ENCODE measurements around the gene ARL6IP4. TPM values are rescaled to one million over a fixed set of nuclear protein-coding genes. Genes with fewer than 3 reads are reported as not detected.
A peak's percentile ranks its signal among the peaks of the same experiment; 100 is the strongest.
"Not testable (repeated sequence)": the region's sequence is repeated elsewhere in the genome, so short reads cannot be mapped to it uniquely, and the experiment has no call there.

Gene ARL6IP4
- 110 and 240 TPM in 2 replicates for total RNA-seq (ENCODE audit: low replicate concordance)

GRCh38 chr12:122980183-122981035 lies at the start of gene ARL6IP4:
ARL6IP4 (plus strand) TSS chr12:122980681; CDS start chr12:122981140, 459 bp downstream.
- peak within 1 kb of the TSS; percentile 92 for H3K4me3 ChIP-seq (ENCODE audit: low read depth, low read length)
- DNase-seq (ENCODE audit: low read depth) = peak; percentile 52
- TF ChIP-seq, protein P1, sequence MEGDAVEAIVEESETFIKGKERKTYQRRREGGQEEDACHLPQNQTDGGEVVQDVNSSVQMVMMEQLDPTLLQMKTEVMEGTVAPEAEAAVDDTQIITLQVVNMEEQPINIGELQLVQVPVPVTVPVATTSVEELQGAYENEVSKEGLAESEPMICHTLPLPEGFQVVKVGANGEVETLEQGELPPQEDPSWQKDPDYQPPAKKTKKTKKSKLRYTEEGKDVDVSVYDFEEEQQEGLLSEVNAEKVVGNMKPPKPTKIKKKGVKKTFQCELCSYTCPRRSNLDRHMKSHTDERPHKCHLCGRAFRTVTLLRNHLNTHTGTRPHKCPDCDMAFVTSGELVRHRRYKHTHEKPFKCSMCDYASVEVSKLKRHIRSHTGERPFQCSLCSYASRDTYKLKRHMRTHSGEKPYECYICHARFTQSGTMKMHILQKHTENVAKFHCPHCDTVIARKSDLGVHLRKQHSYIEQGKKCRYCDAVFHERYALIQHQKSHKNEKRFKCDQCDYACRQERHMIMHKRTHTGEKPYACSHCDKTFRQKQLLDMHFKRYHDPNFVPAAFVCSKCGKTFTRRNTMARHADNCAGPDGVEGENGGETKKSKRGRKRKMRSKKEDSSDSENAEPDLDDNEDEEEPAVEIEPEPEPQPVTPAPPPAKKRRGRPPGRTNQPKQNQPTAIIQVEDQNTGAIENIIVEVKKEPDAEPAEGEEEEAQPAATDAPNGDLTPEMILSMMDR (IDR thresholded peaks at IDR 0.05; ENCODE audit: insufficient read depth, low read length) = no peak

DNA sequence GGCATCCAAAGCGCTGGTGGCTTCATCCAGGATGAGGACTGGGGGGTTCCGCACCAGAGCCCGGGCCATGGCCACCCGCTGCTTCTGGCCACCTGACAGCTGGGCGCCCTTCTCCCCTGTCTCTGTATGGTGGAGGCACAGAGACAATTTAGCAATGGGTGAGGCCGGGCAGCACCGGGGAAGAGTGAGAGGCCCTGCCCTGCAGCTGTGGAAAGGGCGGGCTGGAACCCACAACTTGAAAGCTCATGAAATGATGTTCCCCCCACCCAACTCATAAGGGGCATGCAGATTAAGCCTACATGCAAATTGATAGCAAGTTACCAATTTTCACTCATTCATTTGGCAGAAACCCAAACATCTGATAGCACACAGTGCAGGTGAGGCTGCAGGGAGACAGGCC lies 48.3 kb upstream of the ARL6IP4 start:
- no peak for DNase-seq (ENCODE audit: low read depth)
- TF ChIP-seq, protein P1 (IDR thresholded peaks at IDR 0.05; ENCODE audit: insufficient read depth, low read length) = no peak
- no peak overlapping the region for H3K4me3 ChIP-seq (ENCODE audit: low read depth, low read length)

DNA sequence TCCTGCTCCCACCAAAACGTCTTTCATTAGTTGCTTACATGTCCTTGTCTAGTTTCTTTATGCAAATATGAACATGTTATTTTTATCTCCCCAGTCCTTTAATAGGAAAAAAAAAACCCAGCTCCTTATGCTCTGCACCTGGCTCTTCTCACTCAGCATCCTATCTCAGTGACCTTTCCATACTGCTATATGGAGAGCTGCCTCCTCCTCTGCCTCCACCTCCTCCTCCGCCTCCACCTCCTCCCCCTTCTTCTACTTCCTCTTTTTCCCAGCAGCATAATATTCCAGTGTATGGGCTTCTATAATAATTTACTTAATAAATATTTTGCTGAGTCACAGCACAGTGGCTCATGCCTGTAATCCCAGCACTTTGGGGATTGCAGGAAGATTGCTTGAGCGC lies 45.8 kb upstream of the ARL6IP4 start:
- H3K4me3 ChIP-seq (ENCODE audit: low read depth, low read length) = no peak overlapping the region
- no peak for DNase-seq (ENCODE audit: low read depth)
- TF ChIP-seq, protein P1 (IDR thresholded peaks at IDR 0.05; ENCODE audit: insufficient read depth, low read length) = no peak

DNA sequence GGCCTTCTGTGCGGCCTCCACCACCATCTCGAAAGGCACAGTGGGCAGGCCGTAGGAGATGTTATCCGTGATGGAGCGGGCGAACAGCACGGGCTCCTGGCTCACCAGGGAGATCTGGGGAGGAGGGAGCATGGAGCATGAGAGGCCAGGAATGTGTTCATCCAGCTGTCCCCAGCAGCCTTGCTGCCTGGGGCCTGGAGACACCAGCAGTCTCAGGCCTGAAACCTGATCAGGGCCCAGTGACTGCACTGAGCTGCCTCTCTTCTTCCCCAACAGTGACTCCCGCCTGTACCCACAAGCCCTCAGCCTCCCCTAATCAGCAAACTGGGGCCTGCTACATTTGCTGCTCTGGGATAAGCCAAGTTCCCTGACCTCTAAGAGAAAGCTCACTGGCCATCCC lies 45.2 kb upstream of the ARL6IP4 start:
- DNase-seq (ENCODE audit: low read depth) = no peak
- H3K4me3 ChIP-seq (ENCODE audit: low read depth, low read length) = no peak overlapping the region
- TF ChIP-seq, protein P1 (IDR thresholded peaks at IDR 0.05; ENCODE audit: insufficient read depth, low read length) = no peak

DNA sequence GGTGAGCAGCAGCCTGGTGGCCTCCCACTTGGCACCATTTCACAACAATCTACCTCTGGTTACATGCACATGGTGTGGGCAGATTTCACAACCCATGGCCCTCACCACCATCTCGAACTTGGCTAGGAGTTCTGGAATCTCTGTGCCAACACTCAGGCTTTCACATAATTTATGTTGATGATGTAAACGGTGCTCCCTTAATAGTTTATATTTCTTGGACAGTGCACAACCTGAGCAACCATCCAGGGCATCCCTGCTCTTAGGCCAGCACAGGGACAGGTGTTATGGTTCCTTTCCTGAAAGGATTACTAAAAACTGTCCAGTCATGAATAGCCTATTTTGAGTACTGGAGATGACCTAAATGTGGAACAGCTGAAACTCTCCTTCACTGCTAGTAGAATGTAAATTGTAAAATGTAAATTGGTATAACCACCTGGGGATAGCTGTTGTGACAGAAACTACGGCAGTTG lies 42.8 kb upstream of the ARL6IP4 start:
- no peak overlapping the region for H3K4me3 ChIP-seq (ENCODE audit: low read depth, low read length)
- no peak for DNase-seq (ENCODE audit: low read depth)
- TF ChIP-seq, protein P1 (IDR thresholded peaks at IDR 0.05; ENCODE audit: insufficient read depth, low read length) = no peak

DNA sequence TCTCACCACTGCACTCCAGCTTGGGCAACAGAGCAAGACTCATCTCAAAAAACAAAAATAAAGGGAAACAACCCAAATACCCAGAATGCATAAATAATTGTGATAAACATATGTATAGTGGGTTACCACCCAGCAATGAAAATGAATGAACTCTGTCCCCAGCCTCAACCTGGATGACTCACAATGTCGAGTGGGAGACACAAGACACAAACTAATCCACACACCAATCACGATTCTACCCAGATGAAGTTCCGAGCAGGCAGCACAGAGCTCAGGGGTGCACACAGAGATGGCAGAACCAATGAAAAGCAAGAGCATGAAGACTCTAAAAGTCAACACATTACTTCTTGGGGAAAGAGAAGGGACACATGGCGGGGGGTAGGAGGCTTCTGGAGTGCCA lies 41.4 kb upstream of the ARL6IP4 start:
- no peak overlapping the region for H3K4me3 ChIP-seq (ENCODE audit: low read depth, low read length)
- TF ChIP-seq, protein P1 (IDR thresholded peaks at IDR 0.05; ENCODE audit: insufficient read depth, low read length) = no peak
- DNase-seq (ENCODE audit: low read depth) = no peak

- peak; percentile 62 for DNase-seq (ENCODE audit: low read depth)
- not testable (repeated sequence) for H3K4me3 ChIP-seq (ENCODE audit: low read depth, low read length)
These were observed 39.1 kb upstream of the ARL6IP4 start for GRCh38 chr12:122941351-122941750.
